Adrenal gland (tissue), 5 donors: ENCODE results near the gene INTS3.

Experiments used
- POLR2A ChIP-seq, 2 donors: fragments of 450-650 bp; IDR thresholded peaks; one replicate each; pipeline ENCODE4 v1.6.1; 2017; ENCODE audit warnings: antibody characterized with exemption in 2 of 2, mild to moderate bottlenecking in 2 of 2, moderate library complexity in 1 of 2
- TF ChIP-seq, protein P1 (sequence below), 6 experiments: fragments of 450-650 bp in 4 of 6; fragments of 200-600 bp in 2 of 6; sonication (generic) in 1 of 6; IDR thresholded peaks; 1 replicate in 5 of 6; 2 replicates in 1 of 6; pipeline versions ENCODE4 v1.5.1 to v1.8.0; 2016 to 2021; ENCODE audit warnings: antibody characterized with exemption in 6 of 6, mild to moderate bottlenecking in 2 of 6, moderate library complexity in 1 of 6
- donor health status: DM: no; HTN: no; CAD: no.

- TF ChIP-seq, protein P1, sequence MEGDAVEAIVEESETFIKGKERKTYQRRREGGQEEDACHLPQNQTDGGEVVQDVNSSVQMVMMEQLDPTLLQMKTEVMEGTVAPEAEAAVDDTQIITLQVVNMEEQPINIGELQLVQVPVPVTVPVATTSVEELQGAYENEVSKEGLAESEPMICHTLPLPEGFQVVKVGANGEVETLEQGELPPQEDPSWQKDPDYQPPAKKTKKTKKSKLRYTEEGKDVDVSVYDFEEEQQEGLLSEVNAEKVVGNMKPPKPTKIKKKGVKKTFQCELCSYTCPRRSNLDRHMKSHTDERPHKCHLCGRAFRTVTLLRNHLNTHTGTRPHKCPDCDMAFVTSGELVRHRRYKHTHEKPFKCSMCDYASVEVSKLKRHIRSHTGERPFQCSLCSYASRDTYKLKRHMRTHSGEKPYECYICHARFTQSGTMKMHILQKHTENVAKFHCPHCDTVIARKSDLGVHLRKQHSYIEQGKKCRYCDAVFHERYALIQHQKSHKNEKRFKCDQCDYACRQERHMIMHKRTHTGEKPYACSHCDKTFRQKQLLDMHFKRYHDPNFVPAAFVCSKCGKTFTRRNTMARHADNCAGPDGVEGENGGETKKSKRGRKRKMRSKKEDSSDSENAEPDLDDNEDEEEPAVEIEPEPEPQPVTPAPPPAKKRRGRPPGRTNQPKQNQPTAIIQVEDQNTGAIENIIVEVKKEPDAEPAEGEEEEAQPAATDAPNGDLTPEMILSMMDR (IDR thresholded peaks at IDR 0.05) = no peak
- TF ChIP-seq POLR2A (IDR thresholded peaks at IDR 0.05) = no peak
Measured at GRCh38 chr1:153696741-153697140, 31.1 kb upstream of the INTS3 start.
